H1 (cell line): Measurements from ENCODE around the gene PHF8. TPM values are rescaled to one million over a fixed set of nuclear protein-coding genes. Genes with fewer than 3 reads are reported as not detected.

Experiments used
- CHD1 ChIP-seq: IDR thresholded peaks from 2 replicates; pipeline ENCODE4 v1.6.1; 2012; ENCODE audit warnings: low read depth, low read length, improper control_type of control experiment
- PHF8 ChIP-seq: fragments of 200-600 bp; sonication (generic); conservative IDR thresholded peaks from 2 replicates; pipeline ENCODE4 v1.7.1; 2012; ENCODE audit warnings: low read depth, mild to moderate bottlenecking, inconsistent platforms, low read length, moderate library complexity
- POU5F1 ChIP-seq: IDR thresholded peaks from 2 replicates; pipeline ENCODE4 v1.6.1; 2011; ENCODE audit warnings: low read depth, mild to moderate bottlenecking, low read length, moderate library complexity
- SAP30 ChIP-seq: fragments of 300-600 bp; sonication (generic); IDR thresholded peaks from 2 replicates; pipeline ENCODE4 v1.7.1; 2012; ENCODE audit warnings: low read length, moderate library complexity, mild to moderate bottlenecking, inconsistent platforms; ENCODE audit not compliant: insufficient read depth, insufficient replicate concordance
- TAF7 ChIP-seq: optimal IDR thresholded peaks from 2 replicates; pipeline ENCODE3; 2011; ENCODE audit warnings: low read depth, mild to moderate bottlenecking, inconsistent platforms, low read length, moderate library complexity, borderline replicate concordance
- polyA plus RNA-seq, 7 experiments: library from polyadenylated mRNA; depleted of rRNA in 3 of 7; stranded (reverse) in 5 of 7; unstranded in 2 of 7; fragments of >200 nt in 5 of 7; fragments of 200-250 nt in 2 of 7; gene quantifications; 1 replicate in 5 of 7; 2 replicates in 1 of 7; 4 replicates in 1 of 7; pipeline versions ENCODE4 v1.2.1 to v1.2.3, GENCODE V29; 2011 to 2013; ENCODE audit warnings: missing spikeins in 2 of 7, mixed read lengths in 2 of 7
- total RNA-seq: library from RNA; stranded (reverse); fragmentation: NEBNext Ultra II Directional; extraction: Animal tissue kit (Norgen Biotek cat#: 25700); gene quantifications from 2 replicates; pipeline ENCODE4 v1.2.1, GENCODE V29; 2021

PHF8 gene
- total and polyA plus RNA-seq, 2 of the 8 experiments (the other 6 are each of a cell fraction or from before 2014, with no cell fraction given) = 14.6 to 27.6 TPM

DNA sequence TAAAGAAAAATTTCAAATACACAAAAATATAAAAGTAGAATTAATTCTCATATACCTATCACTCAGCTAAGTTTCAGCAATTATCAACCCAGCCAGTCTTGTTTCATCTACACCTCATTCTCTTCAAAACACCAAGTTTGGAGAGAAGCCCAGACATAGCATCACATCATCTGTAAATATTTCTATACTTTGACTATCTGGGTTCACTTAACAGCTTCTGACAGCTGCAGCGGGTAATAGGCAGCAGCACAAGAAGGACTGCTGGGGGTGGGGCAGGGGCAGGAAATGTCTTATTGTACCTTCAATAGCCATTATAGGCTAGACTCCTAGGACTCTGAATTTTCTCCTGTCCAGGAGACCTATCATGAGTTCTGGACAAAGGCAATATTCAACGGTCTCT is 54.1 kb downstream of the PHF8 start (continued):
- TF ChIP-seq CHD1 (no peak), PHF8 (no peak), POU5F1 (no peak), TAF7 (no peak), SAP30 (no peak)
